HG03520 (cell line): ENCODE measurements around the gene NADK2.

ENCODE experiments used
- ATAC-seq: cut with Tn5 transposase; IDR thresholded peaks from one replicate; pipeline ENCODE4 v1.9.1; 2021; ENCODE audit warnings: mild to moderate bottlenecking, moderate library complexity; ENCODE audit not compliant: unreplicated experiment

Gene NADK2

GRCh38 chr5:36246036-36246800 is 4.5 kb upstream of the NADK2 start:
- no peak for ATAC-seq

- no peak for ATAC-seq
These were observed 2.4 kb upstream of the NADK2 start for GRCh38 chr5:36244076-36244475.

GRCh38 chr5:36243653-36244052 is 1.9 kb upstream of the NADK2 start:
- no peak for ATAC-seq

GRCh38 chr5:36242534-36243485 is 1.1 kb upstream of the NADK2 start:
- ATAC-seq, result no peak

- ATAC-seq, result peak; percentile 24
These were observed 720 bp downstream of the NADK2 start for GRCh38 chr5:36240779-36241630.

GRCh38 chr5:36239370-36240293 is 2.1 kb downstream of the NADK2 start:
- ATAC-seq, result no peak

GRCh38 chr5:36238502-36239295 is 3.0 kb downstream of the NADK2 start:
- ATAC-seq, result no peak

GRCh38 chr5:36237751-36238150 is 4.0 kb downstream of the NADK2 start:
- no peak for ATAC-seq

GRCh38 chr5:36236801-36237200 is 4.9 kb downstream of the NADK2 start:
- no peak for ATAC-seq

GRCh38 chr5:36232533-36232932 is 9.2 kb downstream of the NADK2 start:
- ATAC-seq, result no peak

GRCh38 chr5:36230151-36230790 is 11.5 kb downstream of the NADK2 start:
- ATAC-seq, result no peak

GRCh38 chr5:36228505-36228904 is 13.2 kb downstream of the NADK2 start:
- ATAC-seq, result no peak

- no peak for ATAC-seq
These were observed 14.7 kb downstream of the NADK2 start for GRCh38 chr5:36227046-36227445.

- no peak for ATAC-seq
These were observed 19.1 kb downstream of the NADK2 start for GRCh38 chr5:36222620-36223019.

GRCh38 chr5:36217988-36218387 is 23.7 kb downstream of the NADK2 start:
- ATAC-seq, result no peak

GRCh38 chr5:36217567-36217966 is 24.2 kb downstream of the NADK2 start:
- no peak for ATAC-seq

GRCh38 chr5:36215910-36216309 is 25.8 kb downstream of the NADK2 start:
- no peak for ATAC-seq

- no peak for ATAC-seq
These were observed 27.3 kb downstream of the NADK2 start for GRCh38 chr5:36214436-36214835.

- ATAC-seq, result no peak
These were observed 32.1 kb downstream of the NADK2 start for GRCh38 chr5:36209664-36210063.
